K562 (cell line): ENCODE results near the gene OSBPL3. TPM values are rescaled to one million over a fixed set of nuclear protein-coding genes. Genes with fewer than 3 reads are reported as not detected.

ENCODE experiments used
- ATF2 ChIP-seq: sonication (generic); formaldehyde crosslinking; IDR thresholded peaks from 2 replicates; pipeline ENCODE4 v1.8.1; 2022; ENCODE audit warnings: missing genetic modification reagents
- BACH1 ChIP-seq: fragments of 200-800 bp; sonication (Bioruptor generic); IDR thresholded peaks from 2 replicates; pipeline ENCODE4 v1.6.1; 2016; ENCODE audit warnings: missing genetic modification characterization, missing compliant biosample characterization
- CCAR2 ChIP-seq: fragments of 200-400 bp; formaldehyde crosslinking; IDR thresholded peaks from 2 replicates; pipeline ENCODE4 v1.6.1; 2017; ENCODE audit warnings: mild to moderate bottlenecking, low read depth, low read length
- CTBP1 ChIP-seq: fragments of 450-650 bp; IDR thresholded peaks from 2 replicates; pipeline ENCODE4 v1.6.1; 2016; ENCODE audit warnings: borderline replicate concordance
- GATAD2A ChIP-seq: fragments of 450-650 bp; IDR thresholded peaks from 2 replicates; pipeline ENCODE4 v1.6.1; 2017
- KDM1A ChIP-seq, 2 experiments: fragments of 450-650 bp; IDR thresholded peaks; 2 replicates each; pipeline ENCODE4 v1.6.1; 2016; ENCODE audit warnings: mild to moderate bottlenecking in 2 of 2
- L3MBTL2 ChIP-seq: fragments of 450-650 bp; IDR thresholded peaks from 2 replicates; pipeline ENCODE4 v1.6.1; 2016; ENCODE audit warnings: mild to moderate bottlenecking, moderate library complexity
- LCOR ChIP-seq: sonication (generic); formaldehyde crosslinking; IDR thresholded peaks from 2 replicates; pipeline ENCODE4 v1.8.0; 2022; ENCODE audit warnings: mild to moderate bottlenecking, missing genetic modification reagents
- NFXL1 ChIP-seq: fragments of 450-650 bp; formaldehyde crosslinking; IDR thresholded peaks from 2 replicates; pipeline ENCODE4 v1.4.0; 2021; ENCODE audit warnings: mild to moderate bottlenecking
- NR2C1 ChIP-seq, 2 experiments: fragments of 450-650 bp; IDR thresholded peaks; 2 replicates each; pipeline ENCODE4 v1.6.1; 2017; ENCODE audit warnings: mild to moderate bottlenecking in 2 of 2, antibody characterized with exemption in 1 of 2, inconsistent platforms in 1 of 2, missing compliant biosample characterization in 1 of 2, missing genetic modification characterization in 1 of 2
- RBM34 ChIP-seq: fragments of 200-400 bp; formaldehyde crosslinking; IDR thresholded peaks from 2 replicates; pipeline ENCODE4 v1.6.1; 2018; ENCODE audit warnings: low read length, borderline replicate concordance; ENCODE audit not compliant: insufficient read depth
- RCOR1 ChIP-seq, 2 experiments: IDR thresholded peaks; 2 replicates each; pipeline ENCODE4 v1.6.1; 2012; ENCODE audit warnings: low read depth in 2 of 2, low read length in 2 of 2, borderline replicate concordance in 1 of 2, improper control_type of control experiment in 1 of 2
- SAFB2 ChIP-seq: fragments of 200-400 bp; formaldehyde crosslinking; IDR thresholded peaks from 2 replicates; pipeline ENCODE4 v1.6.1; 2018; ENCODE audit warnings: borderline replicate concordance, low read length, low read depth, moderate library complexity; ENCODE audit not compliant: severe bottlenecking
- SMARCA4 ChIP-seq: fragments of 450-650 bp; IDR thresholded peaks from 2 replicates; pipeline ENCODE4 v1.6.1; 2016
- SMARCC2 ChIP-seq: fragments of 450-650 bp; IDR thresholded peaks from 2 replicates; pipeline ENCODE4 v1.6.1; 2017; ENCODE audit warnings: antibody characterized with exemption, moderate library complexity, mild to moderate bottlenecking, low read depth
- SOX6 ChIP-seq: fragments of 450-650 bp; IDR thresholded peaks from 2 replicates; pipeline ENCODE4 v1.6.1; 2014; ENCODE audit warnings: mild to moderate bottlenecking
- ZNF282 ChIP-seq: sonication (generic); formaldehyde crosslinking; IDR thresholded peaks from 2 replicates; pipeline ENCODE4 v1.8.1; 2023; ENCODE audit warnings: missing genetic modification reagents
- ZNF384 ChIP-seq: IDR thresholded peaks from 2 replicates; pipeline ENCODE4 v1.6.1; 2012; ENCODE audit warnings: low read depth, low read length, improper control_type of control experiment
- ZNF551 ChIP-seq: fragments of 250-450 bp; sonication (Bioruptor Pico); IDR thresholded peaks from 2 replicates; pipeline ENCODE4 v1.5.0; 2021; ENCODE audit warnings: mild to moderate bottlenecking, moderate library complexity
- ZNF766 ChIP-seq: fragments of 200-800 bp; sonication (Bioruptor generic); conservative IDR thresholded peaks from 2 replicates; pipeline ENCODE4 v1.6.1; 2016; ENCODE audit warnings: missing genetic modification characterization, missing compliant biosample characterization
- ZNF77 ChIP-seq: fragments of 250-450 bp; sonication (Bioruptor Pico); IDR thresholded peaks from 2 replicates; pipeline ENCODE4 v1.5.0; 2020
- polyA plus RNA-seq, 8 experiments: library from polyadenylated mRNA; depleted of rRNA in 4 of 8; stranded (reverse) in 5 of 8; unstranded in 3 of 8; fragments of >200 nt; fragmentation: Nextera tagmentation in 2 of 8; fragmentation: Illumina TruSeq in 1 of 8; extraction: Ambion mirVana in 2 of 8; extraction: Trizol in 1 of 8; gene quantifications; 2 replicates each; pipeline versions ENCODE4 v1.2.1 to v1.2.3, GENCODE V29; 2011 to 2014; ENCODE audit warnings: inconsistent platforms in 1 of 8, missing spikeins in 1 of 8
- total RNA-seq, 7 experiments: library from RNA; depleted of rRNA in 6 of 7; stranded (reverse); fragments of >200 nt in 6 of 7; fragmentation: Illumina TruSeq in 2 of 7; extraction: Trizol in 2 of 7; gene quantifications; 2 replicates each; pipeline versions ENCODE4 v1.2.1 to v1.2.3, GENCODE V29; 2011 to 2021; ENCODE audit warnings: low replicate concordance in 1 of 7
- TF ChIP-seq, protein P1 (sequence below), 2 experiments: IDR thresholded peaks; 2 replicates each; pipeline ENCODE4 v1.6.1; 2011; ENCODE audit warnings: borderline replicate concordance in 1 of 2, control low read depth in 1 of 2, low read depth in 1 of 2, low read length in 1 of 2, mild to moderate bottlenecking in 1 of 2, mixed read lengths in 1 of 2, moderate library complexity in 1 of 2; ENCODE audit not compliant: insufficient read depth in 1 of 2, insufficient read length in 1 of 2, poor library complexity in 1 of 2, severe bottlenecking in 1 of 2; ENCODE audit errors: extremely low read depth in 1 of 2

Gene OSBPL3
- total and polyA plus RNA-seq, 9 of the 15 experiments (the other 6 are each of a cell fraction or from before 2014, with no cell fraction given) = 4.8 to 37.2 (median 26.5) TPM

- TF ChIP-seq, protein P1, sequence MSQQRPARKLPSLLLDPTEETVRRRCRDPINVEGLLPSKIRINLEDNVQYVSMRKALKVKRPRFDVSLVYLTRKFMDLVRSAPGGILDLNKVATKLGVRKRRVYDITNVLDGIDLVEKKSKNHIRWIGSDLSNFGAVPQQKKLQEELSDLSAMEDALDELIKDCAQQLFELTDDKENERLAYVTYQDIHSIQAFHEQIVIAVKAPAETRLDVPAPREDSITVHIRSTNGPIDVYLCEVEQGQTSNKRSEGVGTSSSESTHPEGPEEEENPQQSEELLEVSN (IDR thresholded peaks at IDR 0.05; ENCODE audit: borderline replicate concordance in 1 of 2, extremely low read depth in 1 of 2, insufficient read depth in 1 of 2, insufficient read length in 1 of 2, low read depth in 1 of 2, low read length in 1 of 2, poor library complexity in 1 of 2, severe bottlenecking in 1 of 2) = no peak
- TF ChIP-seq SOX6 = peak; percentile 93
- peak; percentile 91 to 93 for TF ChIP-seq KDM1A (IDR thresholded peaks at IDR 0.05)
- peak; percentile 32 to 88; a peak in 2 of 4 replicates for TF ChIP-seq RCOR1 (IDR thresholded peaks at IDR 0.05; ENCODE audit: borderline replicate concordance in 1 of 2, low read depth in 2 of 2, low read length in 2 of 2)
- TF ChIP-seq NFXL1 (CRISPR knock-in tag) = no peak
- no peak for TF ChIP-seq SAFB2
- TF ChIP-seq NR2C1 (IDR thresholded peaks at IDR 0.05) = no peak
- TF ChIP-seq NR2C1 (tag; IDR thresholded peaks at IDR 0.05) = no peak
- no peak for TF ChIP-seq ZNF77 (CRISPR knock-in tag)
- TF ChIP-seq ZNF766 = peak; percentile 80; the same call in 1 of the 2 replicates
- no peak for TF ChIP-seq ATF2 (CRISPR knock-in tag)
- no peak for TF ChIP-seq RBM34
- no peak for TF ChIP-seq L3MBTL2
- TF ChIP-seq SMARCC2 = 0 out of 2 replicates have a peak, but pooled peaks have one; percentile 46
- no peak for TF ChIP-seq BACH1 (tag)
- TF ChIP-seq ZNF551 (CRISPR knock-in tag) = no peak
- peak; percentile 92 for TF ChIP-seq SMARCA4
- peak; percentile 52; the same call in 1 of the 2 replicates for TF ChIP-seq ZNF384
- no peak for TF ChIP-seq ZNF282
- no peak for TF ChIP-seq CCAR2
- TF ChIP-seq CTBP1 = peak; percentile 72; the same call in 1 of the 2 replicates
- TF ChIP-seq LCOR = 0 out of 2 replicates have a peak, but pooled peaks have one; percentile 43
- TF ChIP-seq GATAD2A = no peak
These were observed 115.7 kb downstream of the OSBPL3 start (continued) for GRCh38 chr7:24864214-24864817.
